Myocyte (in vitro differentiated cells): Measurements from ENCODE around the gene TFB1M. TPM values are rescaled to one million over a fixed set of nuclear protein-coding genes. Genes with fewer than 3 reads are reported as not detected.
"Not testable (repeated sequence)": the region's sequence is repeated elsewhere in the genome, so short reads cannot be mapped to it uniquely, and the experiment has no call there.

ENCODE experiments used
- DNase-seq: peaks from one replicate; pipeline ENCODE4 v3.0.0-alpha.2; 2012; ENCODE audit warnings: low read depth
- polyA plus RNA-seq: library from polyadenylated mRNA; unstranded; fragments of >200 nt; gene quantifications from one replicate; pipeline ENCODE4 v1.2.1, GENCODE V29; 2012; ENCODE audit warnings: missing spikeins
- total RNA-seq: library from RNA; depleted of rRNA; stranded (reverse); fragments of >200 nt; gene quantifications from 2 replicates; pipeline ENCODE4 v1.2.3, GENCODE V29; 2014

TFB1M gene
- 8.5 and 9.7 TPM in 2 replicates for total RNA-seq
- 14.4 TPM for polyA plus RNA-seq

DNA sequence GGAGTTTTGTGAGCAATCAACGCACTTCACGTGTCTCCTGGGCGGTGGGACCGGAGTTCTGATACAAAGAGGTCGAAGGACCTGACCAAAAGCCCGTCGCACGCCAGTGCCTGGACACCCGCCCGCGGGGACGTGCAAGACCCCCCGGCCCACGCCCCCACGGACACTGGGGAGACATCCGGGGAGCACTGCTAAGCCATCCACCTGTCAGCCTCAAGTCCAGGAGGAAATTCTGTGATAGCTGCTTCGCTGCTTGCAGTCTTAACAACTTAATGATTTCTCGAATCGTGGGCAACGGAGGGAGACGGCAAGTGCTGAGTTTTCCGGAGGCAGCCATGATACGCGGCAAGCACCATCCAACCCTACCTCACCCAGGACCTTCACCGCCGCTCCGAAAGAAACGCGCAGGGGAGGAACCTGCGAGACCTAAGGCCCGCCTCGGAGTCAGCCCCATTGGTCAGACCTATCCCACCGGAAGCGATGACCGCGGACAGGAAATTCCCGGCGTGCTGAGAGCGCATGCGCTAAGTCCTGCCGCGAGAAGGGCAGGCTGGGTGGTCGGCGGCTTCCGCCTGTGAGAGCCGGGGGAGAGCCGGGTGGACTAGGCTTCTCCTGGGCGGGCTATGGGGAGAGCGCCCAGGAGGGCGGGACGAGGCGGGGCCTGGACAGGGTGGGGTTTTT, at the start of gene TFB1M:
TSS of gene TFB1M (minus strand) at position 393 of the 681 bp plus-strand sequence. CDS start at position 337, 56 bp downstream.
- peak; percentile 99 for DNase-seq

GRCh38 chr6:155364021-155364420, 49.7 kb upstream of the TFB1M start:
- not testable (repeated sequence) for DNase-seq

- not testable (repeated sequence) for DNase-seq
These were observed 48.8 kb upstream of the TFB1M start for GRCh38 chr6:155362968-155363632.

GRCh38 chr6:155354167-155354566, 39.9 kb upstream of the TFB1M start:
- DNase-seq, result no peak

DNA sequence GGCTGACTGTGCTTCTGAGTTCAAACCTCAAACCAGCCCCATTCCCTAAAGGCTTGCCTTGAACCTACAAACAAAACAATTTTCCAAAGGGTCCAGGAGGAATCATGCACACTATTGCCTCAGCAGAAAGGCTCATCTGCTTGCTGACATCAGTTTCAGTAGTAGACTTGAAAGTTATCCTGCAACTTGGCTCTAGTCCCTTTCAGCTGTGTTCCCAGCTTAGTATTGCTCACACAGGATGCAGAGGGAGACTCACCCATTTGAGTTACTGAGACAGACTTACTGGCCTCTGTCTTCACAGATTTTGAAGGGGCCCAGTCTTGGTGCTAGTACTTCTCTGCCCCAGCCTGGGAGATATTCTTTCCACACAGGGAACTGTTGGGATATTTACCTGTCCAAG, 38.5 kb upstream of the TFB1M start:
- no peak for DNase-seq

DNA sequence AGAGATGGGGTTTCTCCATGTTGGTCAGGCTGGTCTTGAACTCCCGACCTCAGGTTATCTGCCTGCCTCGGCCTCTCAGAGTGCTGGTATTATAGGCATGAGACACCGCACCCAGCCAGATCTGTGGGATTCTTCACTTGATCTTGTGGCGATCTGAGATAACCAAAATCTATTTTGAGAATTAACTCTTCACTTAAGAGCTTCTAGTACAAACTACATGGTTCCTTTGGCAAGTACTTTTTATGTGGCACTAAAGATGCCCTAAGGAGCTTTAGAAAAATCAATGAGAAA, 37.8 kb upstream of the TFB1M start:
- no peak for DNase-seq

DNA sequence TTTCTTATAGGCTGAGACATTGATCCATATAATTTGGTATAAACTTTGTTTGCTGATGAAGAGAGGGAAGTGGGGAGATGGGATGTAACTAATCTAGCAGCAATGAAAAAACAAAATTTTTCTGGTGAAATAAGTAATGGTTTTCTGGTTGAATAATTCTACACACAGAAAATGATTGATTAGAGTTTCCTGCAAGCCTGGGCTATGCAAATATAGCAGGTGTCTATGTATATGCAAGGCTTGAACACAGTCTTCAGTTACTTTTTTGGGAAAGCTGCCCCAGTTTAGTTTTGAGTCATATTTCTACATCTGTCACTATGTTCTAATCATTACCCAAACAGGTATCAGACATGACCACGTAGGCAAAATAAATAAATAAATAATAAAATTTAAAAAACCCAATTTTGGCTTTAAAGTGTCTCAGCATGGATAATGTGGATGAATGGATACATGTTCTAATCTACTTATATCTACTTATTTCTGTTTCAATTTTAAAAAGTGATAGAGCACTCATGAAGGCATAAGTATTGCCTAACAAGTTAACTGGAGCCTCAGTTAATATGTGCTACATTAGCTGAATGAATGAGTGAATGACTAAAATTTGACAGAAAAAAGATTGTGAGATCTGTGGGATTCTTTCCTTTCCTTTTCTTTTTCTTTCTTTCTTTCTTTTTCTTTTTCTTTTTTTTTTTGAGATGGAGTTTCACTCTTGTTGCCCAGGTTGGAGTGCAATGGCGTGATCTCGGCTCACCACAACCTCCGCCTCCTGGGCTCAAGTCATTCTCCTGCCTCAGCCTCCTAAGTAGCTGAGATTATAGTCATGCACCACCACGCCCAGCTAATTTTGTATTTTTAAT, 37.2 kb upstream of the TFB1M start:
- DNase-seq, result no peak

- no peak for DNase-seq
These were observed 35.7 kb upstream of the TFB1M start for GRCh38 chr6:155349956-155350355.

- peak; percentile 68 for DNase-seq
These were observed 34.8 kb upstream of the TFB1M start for GRCh38 chr6:155349129-155349528.

DNA sequence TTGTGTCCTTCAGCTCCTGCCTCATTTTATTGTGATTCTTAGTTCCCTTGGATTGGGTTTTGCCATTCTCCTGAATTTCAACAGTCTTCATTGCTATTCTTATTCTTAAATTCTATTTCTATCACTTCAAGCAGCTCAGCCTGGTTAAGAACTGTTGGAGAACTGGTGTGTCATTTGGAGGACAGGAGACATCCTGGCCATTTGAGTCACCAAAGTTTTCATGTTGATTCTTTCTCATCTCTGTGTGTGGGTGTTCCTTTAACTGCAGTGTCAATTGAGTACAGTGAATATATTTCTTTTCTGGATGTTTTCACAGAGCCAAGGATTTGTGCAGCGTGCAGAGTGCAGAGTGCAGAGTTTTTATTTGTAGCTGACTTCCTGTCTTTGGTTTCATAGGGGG, 33.5 kb upstream of the TFB1M start:
- no peak for DNase-seq

GRCh38 chr6:155346957-155347356, 32.7 kb upstream of the TFB1M start:
- no peak for DNase-seq

DNA sequence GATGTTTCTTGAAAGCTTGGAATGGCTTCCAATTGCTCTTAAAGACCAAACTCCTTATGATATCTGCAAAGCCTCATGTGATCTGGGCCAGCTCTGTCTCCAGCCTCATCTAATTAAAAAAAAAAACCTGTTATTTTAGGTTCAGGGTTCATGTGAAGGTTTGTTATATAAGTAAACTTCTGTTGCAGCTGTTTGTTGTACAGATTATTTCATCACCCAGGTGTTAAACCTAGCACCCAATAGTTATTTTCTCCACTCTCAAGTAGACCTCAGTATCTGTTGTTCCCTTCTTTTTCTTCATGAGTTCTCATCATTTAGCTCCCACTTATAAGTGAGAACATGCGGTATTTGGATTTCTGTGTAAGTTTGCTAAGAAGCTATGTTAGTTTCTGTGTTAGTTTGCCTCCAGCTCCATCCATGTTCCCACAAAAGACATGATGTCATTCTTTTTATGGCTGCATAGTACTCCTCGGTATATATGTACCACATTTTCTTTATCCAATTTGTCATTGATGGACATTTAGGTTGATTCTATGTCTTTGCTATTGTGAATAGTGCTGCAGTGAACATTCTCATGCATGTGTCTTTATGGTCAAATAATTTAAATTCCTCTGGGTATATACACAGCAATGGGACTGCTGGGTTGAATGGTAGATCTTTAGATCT, 30.2 kb upstream of the TFB1M start:
- DNase-seq, result no peak

GRCh38 chr6:155341130-155341828, 27.0 kb upstream of the TFB1M start:
- DNase-seq, result no peak

- no peak for DNase-seq
These were observed 26.3 kb upstream of the TFB1M start for GRCh38 chr6:155340464-155341129.

DNA sequence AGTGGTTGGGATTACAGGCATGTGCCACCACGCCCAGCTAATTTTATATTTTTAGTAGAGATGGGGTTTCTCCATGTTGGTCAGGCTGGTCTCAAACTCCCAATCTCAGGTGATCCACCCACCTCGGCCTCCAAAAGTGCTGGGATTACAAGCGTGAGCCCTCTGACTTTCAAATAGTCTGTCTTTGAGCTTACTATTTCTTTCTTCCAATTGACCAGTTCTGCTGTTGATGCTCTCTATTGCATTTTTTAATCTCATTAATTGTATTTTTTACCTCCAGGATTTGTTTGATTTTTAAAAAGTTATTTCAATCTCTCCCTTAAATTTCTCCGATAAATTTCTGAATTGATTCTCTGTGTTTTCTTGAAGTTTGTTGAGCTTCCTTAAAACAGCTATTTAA, 25.6 kb upstream of the TFB1M start:
- DNase-seq, result not testable (repeated sequence)

DNA sequence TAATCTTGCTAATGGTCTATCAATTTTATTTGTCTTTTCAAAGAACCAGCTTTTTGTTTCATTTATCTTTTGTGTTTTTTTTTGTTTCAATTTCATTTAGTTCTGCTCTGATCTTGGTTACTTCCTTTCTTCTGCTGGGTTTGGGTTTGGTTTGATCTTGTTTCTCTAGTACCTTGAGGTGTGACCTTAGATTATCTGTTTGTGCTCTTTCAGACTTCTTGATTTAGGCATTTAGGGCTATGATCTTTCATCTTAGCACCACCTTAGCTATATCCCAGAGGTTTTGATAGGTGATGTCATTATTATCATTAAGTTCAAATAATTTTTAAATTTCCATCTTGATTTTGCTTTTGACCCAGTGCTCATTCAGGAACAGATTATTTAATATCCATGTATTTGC, 24.0 kb upstream of the TFB1M start:
- not testable (repeated sequence) for DNase-seq

- DNase-seq, result no peak
These were observed 21.0 kb upstream of the TFB1M start for GRCh38 chr6:155335265-155335664.

DNA sequence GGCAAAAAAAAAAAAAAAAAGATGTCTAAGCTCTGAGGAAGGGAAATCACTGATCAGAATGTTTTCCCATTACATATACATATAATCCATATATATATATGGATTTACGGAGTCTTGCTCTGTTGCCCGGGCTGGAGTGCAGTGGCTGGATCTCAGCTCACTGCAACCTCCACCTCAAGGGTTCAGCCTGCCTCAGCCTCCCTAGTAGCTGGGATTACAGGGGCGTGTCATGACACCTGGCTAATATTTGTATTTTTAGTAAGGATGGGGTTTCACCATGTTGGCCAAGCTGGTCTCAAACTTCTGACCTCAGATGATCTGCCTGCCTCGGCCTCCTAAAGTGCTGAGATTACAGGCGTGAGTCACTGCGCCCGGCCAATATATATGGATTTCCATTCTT, 19.8 kb upstream of the TFB1M start:
- DNase-seq, result not testable (repeated sequence)

DNA sequence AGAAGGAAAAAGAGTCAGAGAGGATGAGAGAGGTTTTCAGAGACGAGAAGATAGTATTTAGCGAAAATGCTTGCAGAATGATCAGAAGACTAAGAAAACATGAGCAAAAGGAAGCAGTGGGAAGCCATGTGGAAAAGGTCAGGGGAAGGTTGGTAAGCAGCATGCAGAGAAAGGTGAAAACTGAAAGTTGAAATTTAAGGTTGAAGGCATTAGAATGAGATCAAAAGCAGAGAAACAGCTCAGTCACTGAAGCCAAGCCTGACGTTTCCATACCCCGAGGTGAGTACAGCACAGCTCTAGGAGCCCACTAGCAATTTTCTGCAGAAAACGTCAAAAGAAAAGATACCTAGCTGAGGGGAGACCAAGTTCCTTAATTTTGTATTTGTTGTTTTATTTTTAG, 19.1 kb upstream of the TFB1M start:
- DNase-seq, result no peak

GRCh38 chr6:155330922-155331321, 16.6 kb upstream of the TFB1M start:
- no peak for DNase-seq
